CD14-positive monocyte (primary cell): ENCODE results near the gene RGS5. TPM values are rescaled to one million over a fixed set of nuclear protein-coding genes. Genes with fewer than 3 reads are reported as not detected.

Experiments used
- DNase-seq, 3 donors: peaks; one replicate each; pipeline ENCODE4 v3.0.0-alpha.2; 2011 to 2022
- H2AFZ ChIP-seq: 2 replicates; pipeline ENCODE4 v1.6.0; 2012; ENCODE audit warnings: mild to moderate bottlenecking, low read depth, low read length, inconsistent platforms; ENCODE audit not compliant: insufficient read depth, poor library complexity, severe bottlenecking
- H3K27ac ChIP-seq, 2 donors: 1 replicate in 1 of 2; 2 replicates in 1 of 2; pipeline ENCODE4 v1.5.1; 2012 to 2013; ENCODE audit warnings: low read length in 2 of 2, control low read depth in 1 of 2, inconsistent platforms in 1 of 2, low read depth in 1 of 2, mild to moderate bottlenecking in 1 of 2
- H3K27me3 ChIP-seq, 2 donors: one replicate each; pipeline versions ENCODE4 v1.6.0 to v1.6.1; 2011 to 2013; ENCODE audit warnings: low read length in 2 of 2; ENCODE audit not compliant: control insufficient read depth in 2 of 2, insufficient read depth in 2 of 2
- H3K36me3 ChIP-seq, 2 donors: replicated peaks in 1 of 2; 1 replicate in 1 of 2; 2 replicates in 1 of 2; pipeline versions ENCODE4 v1.5.1 to v1.6.1; 2012 to 2013; ENCODE audit warnings: low read length in 2 of 2, control low read depth in 1 of 2, inconsistent platforms in 1 of 2, mild to moderate bottlenecking in 1 of 2; ENCODE audit not compliant: insufficient read depth in 2 of 2, control insufficient read depth in 1 of 2
- H3K4me1 ChIP-seq, 2 donors: 1 replicate in 1 of 2; 2 replicates in 1 of 2; pipeline versions ENCODE4 v1.5.1 to v1.6.1; 2012 to 2013; ENCODE audit warnings: low read length in 2 of 2, control low read depth in 1 of 2, inconsistent platforms in 1 of 2, mild to moderate bottlenecking in 1 of 2, moderate library complexity in 1 of 2; ENCODE audit not compliant: insufficient read depth in 2 of 2, control insufficient read depth in 1 of 2
- H3K4me2 ChIP-seq: replicated peaks from 2 replicates; pipeline ENCODE3; 2012; ENCODE audit warnings: low read length, moderate library complexity, mild to moderate bottlenecking; ENCODE audit not compliant: poor library complexity, severe bottlenecking; ENCODE audit errors: extremely low read depth
- H3K4me3 ChIP-seq, 3 experiments: fragments of 200-600 bp in 1 of 3; sonication (generic) in 1 of 3; replicated peaks in 1 of 3; 1 replicate in 2 of 3; 2 replicates in 1 of 3; pipeline ENCODE4 v1.5.1; 2011 to 2013; ENCODE audit warnings: low read length in 3 of 3, mild to moderate bottlenecking in 3 of 3, control low read depth in 2 of 3, low read depth in 2 of 3, inconsistent platforms in 1 of 3, moderate library complexity in 1 of 3
- H3K79me2 ChIP-seq: 2 replicates; pipeline ENCODE4 v1.6.0; 2012; ENCODE audit warnings: mild to moderate bottlenecking, control low read depth, inconsistent platforms, low read length, moderate library complexity; ENCODE audit not compliant: insufficient read depth
- H3K9ac ChIP-seq: 2 replicates; pipeline ENCODE4 v1.6.0; 2017; ENCODE audit warnings: low read length, mild to moderate bottlenecking; ENCODE audit not compliant: insufficient read depth, poor library complexity, severe bottlenecking
- H3K9me3 ChIP-seq, 2 donors: replicated peaks in 1 of 2; 1 replicate in 1 of 2; 2 replicates in 1 of 2; pipeline versions ENCODE4 v1.5.1 to v1.6.1; 2012 to 2013; ENCODE audit warnings: low read length in 2 of 2, control low read depth in 1 of 2; ENCODE audit not compliant: control insufficient read depth in 1 of 2, insufficient read depth in 1 of 2
- H4K20me1 ChIP-seq: 2 replicates; pipeline ENCODE4 v1.6.0; 2012; ENCODE audit warnings: mild to moderate bottlenecking, low read length, control low read depth, moderate library complexity; ENCODE audit not compliant: insufficient read depth
- H3K27ac Mint-ChIP-seq, 7 donors: one replicate each; pipeline ENCODE4 v1.8.0; 2020; ENCODE audit warnings: mild to moderate bottlenecking in 7 of 7, mixed read lengths in 7 of 7, moderate library complexity in 6 of 7, inconsistent platforms in 2 of 7
- H3K27me3 Mint-ChIP-seq, 3 donors: one replicate each; pipeline ENCODE4 v1.8.0; 2021 to 2022; ENCODE audit warnings: low read depth in 3 of 3, mild to moderate bottlenecking in 3 of 3, mixed read lengths in 3 of 3, moderate library complexity in 3 of 3, inconsistent platforms in 1 of 3
- H3K36me3 Mint-ChIP-seq, 2 donors: one replicate each; pipeline ENCODE4 v1.8.0; 2020; ENCODE audit warnings: mixed read lengths in 2 of 2, inconsistent platforms in 1 of 2, mild to moderate bottlenecking in 1 of 2
- H3K4me1 Mint-ChIP-seq: one replicate; pipeline ENCODE4 v1.8.0; 2020; ENCODE audit warnings: mild to moderate bottlenecking, mixed read lengths
- H3K4me3 Mint-ChIP-seq, 2 donors: one replicate each; pipeline ENCODE4 v1.8.0; 2020; ENCODE audit warnings: mild to moderate bottlenecking in 2 of 2, mixed read lengths in 2 of 2, moderate library complexity in 1 of 2
- H3K9me3 Mint-ChIP-seq, 7 donors: one replicate each; pipeline ENCODE4 v1.8.0; 2020 to 2022; ENCODE audit warnings: mixed read lengths in 7 of 7, mild to moderate bottlenecking in 6 of 7, moderate library complexity in 6 of 7, inconsistent platforms in 2 of 7
- WGBS: methylation state at CpG from one replicate; pipeline ENCODE4 v1.1.5; 2013; ENCODE audit warnings: missing lambda C conversion rate; ENCODE audit not compliant: insufficient coverage; 5-methylcytosine and 5-hydroxymethylcytosine counted together
- intact Hi-C, 2 donors: fragments of 100-400 bp; cut with micrococcal nuclease; formaldehyde crosslinking; loops; one replicate each; pipeline versions ENCODE4 v1.15.0 to v1.15.1; 2023
- polyA plus RNA-seq, 3 donors: library from polyadenylated mRNA; depleted of rRNA in 1 of 3; unstranded in 2 of 3; stranded (reverse) in 1 of 3; fragments of 300-500 nt in 2 of 3; fragments of >200 nt in 1 of 3; fragmentation: Illumina TruSeq in 2 of 3; gene quantifications; 1 replicate in 2 of 3; 2 replicates in 1 of 3; pipeline ENCODE4 v1.2.3, GENCODE V29; 2012 to 2021
- TF ChIP-seq, protein P1 (sequence below): fragments of 200-600 bp; IDR thresholded peaks from one replicate; pipeline ENCODE4 v1.8.0; 2022; ENCODE audit warnings: antibody characterized with exemption, mild to moderate bottlenecking

Gene RGS5
- polyA plus RNA-seq, 3 donors: 0.93 TPM; not detected in 2

DNA sequence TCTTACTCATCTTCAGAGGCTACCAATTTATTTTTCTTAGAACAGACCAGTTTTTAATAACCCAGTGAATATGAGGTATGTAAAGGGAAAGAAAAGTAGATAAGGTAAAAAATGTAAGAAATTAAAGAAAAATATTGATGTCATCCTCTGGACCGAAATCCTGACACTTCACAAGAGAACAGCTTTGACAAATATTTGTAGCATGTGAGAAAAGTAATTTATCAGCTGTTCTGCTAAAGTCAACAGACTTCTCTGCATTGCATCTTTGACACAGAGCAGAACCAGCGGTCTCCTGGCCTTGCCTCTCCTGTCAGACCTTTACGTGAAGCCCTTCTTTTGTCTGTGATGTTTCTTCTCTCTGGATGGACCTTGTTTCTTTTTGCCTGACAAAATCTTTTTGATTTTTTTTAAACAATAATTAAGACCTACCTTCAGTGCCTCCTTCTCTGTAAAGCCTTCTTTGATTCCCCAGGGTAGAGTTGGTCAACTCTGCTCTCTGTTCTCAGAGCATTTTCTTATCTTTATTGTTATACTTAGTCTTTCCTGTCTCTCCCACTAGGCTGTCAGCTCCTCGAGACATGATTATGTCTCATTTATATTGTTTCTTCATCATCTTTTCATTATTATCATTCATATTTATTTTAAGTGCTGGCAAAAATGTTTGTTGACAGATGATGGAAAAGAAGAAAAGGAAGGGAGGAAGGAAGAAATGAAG, 98.2 kb downstream of the RGS5 start:
- Histone ChIP-seq H3K9ac (no peak overlapping the region), H3K27me3 (no peaks in the 10 kb centered on the region), H3K4me3 (no peak overlapping the region), H3K36me3 (no peaks in the 10 kb centered on the region), H3K79me2 (no peaks in the 10 kb centered on the region), H2AFZ (no peak overlapping the region), H3K4me1 (no peaks in the 10 kb centered on the region), H3K27ac (no peak overlapping the region), H4K20me1 (no peaks in the 10 kb centered on the region), H3K4me2 (no peak overlapping the region), H3K9me3 (peaks cover 6 to 7% of the 10 kb centered on the region in 2 donors)
- Mint-ChIP-seq H3K36me3 (no peaks in the 10 kb centered on the region), H3K4me1 (no peaks in the 10 kb centered on the region), H3K27ac (no peak overlapping the region), H3K27me3 (peaks cover 0 to 2% (median 2%) of the 10 kb centered on the region in 3 donors), H3K4me3 (no peak overlapping the region), H3K9me3 (peaks cover 0 to 23% (median 6%) of the 10 kb centered on the region in 7 donors)
- WGBS: 82% methylated on average over 2 of the region's 4 CpGs
- no peak for DNase-seq
- intact Hi-C loops: no loop called here
- TF ChIP-seq, protein P1, sequence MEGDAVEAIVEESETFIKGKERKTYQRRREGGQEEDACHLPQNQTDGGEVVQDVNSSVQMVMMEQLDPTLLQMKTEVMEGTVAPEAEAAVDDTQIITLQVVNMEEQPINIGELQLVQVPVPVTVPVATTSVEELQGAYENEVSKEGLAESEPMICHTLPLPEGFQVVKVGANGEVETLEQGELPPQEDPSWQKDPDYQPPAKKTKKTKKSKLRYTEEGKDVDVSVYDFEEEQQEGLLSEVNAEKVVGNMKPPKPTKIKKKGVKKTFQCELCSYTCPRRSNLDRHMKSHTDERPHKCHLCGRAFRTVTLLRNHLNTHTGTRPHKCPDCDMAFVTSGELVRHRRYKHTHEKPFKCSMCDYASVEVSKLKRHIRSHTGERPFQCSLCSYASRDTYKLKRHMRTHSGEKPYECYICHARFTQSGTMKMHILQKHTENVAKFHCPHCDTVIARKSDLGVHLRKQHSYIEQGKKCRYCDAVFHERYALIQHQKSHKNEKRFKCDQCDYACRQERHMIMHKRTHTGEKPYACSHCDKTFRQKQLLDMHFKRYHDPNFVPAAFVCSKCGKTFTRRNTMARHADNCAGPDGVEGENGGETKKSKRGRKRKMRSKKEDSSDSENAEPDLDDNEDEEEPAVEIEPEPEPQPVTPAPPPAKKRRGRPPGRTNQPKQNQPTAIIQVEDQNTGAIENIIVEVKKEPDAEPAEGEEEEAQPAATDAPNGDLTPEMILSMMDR: no peak

DNA sequence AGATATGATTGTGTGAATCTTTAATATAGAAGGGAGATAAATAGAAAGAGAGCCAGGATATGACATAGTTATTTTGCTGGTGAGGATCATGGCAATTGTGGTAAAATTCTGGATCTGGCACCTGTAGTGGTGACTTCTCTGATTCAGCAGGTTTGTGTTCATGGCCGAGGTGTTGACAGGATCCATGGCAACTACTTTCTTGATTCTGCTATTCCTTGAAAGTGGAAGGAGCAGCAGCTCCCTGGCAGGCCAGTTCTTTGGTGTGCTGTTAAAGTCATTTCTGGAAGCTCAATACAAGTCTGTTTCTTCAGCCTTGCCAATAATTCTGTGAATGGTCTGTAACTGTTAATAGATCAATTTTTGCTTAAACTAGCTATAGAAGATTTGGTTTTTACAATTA, 100.1 kb downstream of the RGS5 start:
- TF ChIP-seq, protein P1: no peak
- intact Hi-C loops: no loop called here

More for the DNA sequence above, 100.1 kb downstream of the RGS5 start:
- Mint-ChIP-seq H3K9me3 (peaks cover 0 to 17% (median 5%) of the 10 kb centered on the region in 7 donors), H3K27me3 (peaks cover 0 to 2% (median 2%) of the 10 kb centered on the region in 3 donors), H3K4me1 (no peaks in the 10 kb centered on the region), H3K4me3 (no peak overlapping the region), H3K27ac (no peak overlapping the region), H3K36me3 (no peaks in the 10 kb centered on the region)
- WGBS: 73% methylated on average over 1 of the region's 1 CpG
- Histone ChIP-seq H2AFZ (no peak overlapping the region), H3K27me3 (no peaks in the 10 kb centered on the region), H3K9ac (no peak overlapping the region), H3K36me3 (no peaks in the 10 kb centered on the region), H3K4me3 (no peak overlapping the region), H3K9me3 (no peaks in the 10 kb centered on the region), H3K79me2 (no peaks in the 10 kb centered on the region), H3K4me2 (no peak overlapping the region), H3K27ac (no peak overlapping the region), H4K20me1 (no peaks in the 10 kb centered on the region), H3K4me1 (no peaks in the 10 kb centered on the region)
- no peak for DNase-seq
